Endothelial cell of umbilical vein (primary cell): ENCODE measurements around the gene C14orf132.

Source experiments
- MYC ChIP-seq: IDR thresholded peaks from one replicate; pipeline ENCODE4 v1.6.1; 2011; ENCODE audit warnings: mild to moderate bottlenecking, low read depth, low read length
- POLR2A ChIP-seq: IDR thresholded peaks from 2 replicates; pipeline ENCODE4 v1.6.1; 2012; ENCODE audit warnings: low read depth, mild to moderate bottlenecking, control low read depth, low read length
- TF ChIP-seq, protein P1 (sequence below), 2 donors: IDR thresholded peaks; 1 replicate in 1 of 2; 2 replicates in 1 of 2; pipeline ENCODE4 v1.5.1; 2011; ENCODE audit warnings: low read length in 2 of 2, mild to moderate bottlenecking in 2 of 2, moderate library complexity in 2 of 2, control low read depth in 1 of 2, inconsistent platforms in 1 of 2, low read depth in 1 of 2; ENCODE audit not compliant: insufficient read depth in 1 of 2; ENCODE audit errors: extremely low read depth in 1 of 2

DNA sequence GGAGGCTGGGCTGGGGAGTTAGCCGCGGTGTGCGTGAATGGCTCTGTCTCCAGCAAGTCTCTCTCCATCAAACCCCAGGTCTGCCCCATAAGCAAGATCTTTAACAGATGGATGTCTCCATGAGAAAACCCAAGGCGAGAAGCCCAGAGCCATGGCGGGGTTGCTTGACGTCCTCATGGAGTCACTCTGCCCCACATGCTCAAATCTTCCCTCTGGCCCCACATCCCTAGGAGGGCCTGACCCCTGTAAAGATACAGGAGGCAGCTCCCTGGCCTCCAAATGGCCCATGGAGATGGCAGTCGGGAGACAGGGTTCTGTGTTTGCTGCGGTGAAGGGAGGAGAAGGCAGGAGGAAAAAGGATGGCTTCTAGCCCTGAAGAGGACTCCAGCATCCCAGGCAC lies 49.3 kb downstream of the C14orf132 start:
- TF ChIP-seq, protein P1, sequence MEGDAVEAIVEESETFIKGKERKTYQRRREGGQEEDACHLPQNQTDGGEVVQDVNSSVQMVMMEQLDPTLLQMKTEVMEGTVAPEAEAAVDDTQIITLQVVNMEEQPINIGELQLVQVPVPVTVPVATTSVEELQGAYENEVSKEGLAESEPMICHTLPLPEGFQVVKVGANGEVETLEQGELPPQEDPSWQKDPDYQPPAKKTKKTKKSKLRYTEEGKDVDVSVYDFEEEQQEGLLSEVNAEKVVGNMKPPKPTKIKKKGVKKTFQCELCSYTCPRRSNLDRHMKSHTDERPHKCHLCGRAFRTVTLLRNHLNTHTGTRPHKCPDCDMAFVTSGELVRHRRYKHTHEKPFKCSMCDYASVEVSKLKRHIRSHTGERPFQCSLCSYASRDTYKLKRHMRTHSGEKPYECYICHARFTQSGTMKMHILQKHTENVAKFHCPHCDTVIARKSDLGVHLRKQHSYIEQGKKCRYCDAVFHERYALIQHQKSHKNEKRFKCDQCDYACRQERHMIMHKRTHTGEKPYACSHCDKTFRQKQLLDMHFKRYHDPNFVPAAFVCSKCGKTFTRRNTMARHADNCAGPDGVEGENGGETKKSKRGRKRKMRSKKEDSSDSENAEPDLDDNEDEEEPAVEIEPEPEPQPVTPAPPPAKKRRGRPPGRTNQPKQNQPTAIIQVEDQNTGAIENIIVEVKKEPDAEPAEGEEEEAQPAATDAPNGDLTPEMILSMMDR (IDR thresholded peaks at IDR 0.05; ENCODE audit: extremely low read depth in 1 of 2, insufficient read depth in 1 of 2, low read depth in 1 of 2, low read length in 2 of 2), result no peak
- TF ChIP-seq POLR2A (no peak), MYC (no peak)
